Prostate gland (tissue), 2 donors: ENCODE measurements around the gene RAI1. TPM values are rescaled to one million over a fixed set of nuclear protein-coding genes. Genes with fewer than 3 reads are reported as not detected.
"Not testable (repeated sequence)": the region's sequence is repeated elsewhere in the genome, so short reads cannot be mapped to it uniquely, and the experiment has no call there.

Experiments
- DNase-seq: peaks from one replicate; pipeline ENCODE4 v3.0.0-alpha.2; 2019; ENCODE audit warnings: low spot score
- H3K27ac ChIP-seq, 2 donors: fragments of 200-600 bp; sonication (generic); 2 replicates each; pipeline ENCODE4 v1.5.1; 2017 to 2019
- H3K27me3 ChIP-seq: fragments of 200-600 bp; sonication (generic); replicated peaks from 2 replicates; pipeline ENCODE4 v1.5.1; 2019; ENCODE audit not compliant: insufficient read depth
- H3K36me3 ChIP-seq, 2 donors: fragments of 200-600 bp; sonication (generic); 1 replicate in 1 of 2; 2 replicates in 1 of 2; pipeline versions ENCODE4 v1.5.1 to v1.8.1; 2017 to 2019
- H3K4me1 ChIP-seq: fragments of 200-600 bp; sonication (generic); replicated peaks from 2 replicates; pipeline ENCODE4 v1.5.1; 2019
- H3K4me3 ChIP-seq, 2 donors: fragments of 200-600 bp; sonication (generic); 2 replicates each; pipeline ENCODE4 v1.5.1; 2017 to 2019
- H3K9me3 ChIP-seq: fragments of 200-600 bp; sonication (generic); 2 replicates; pipeline ENCODE4 v1.5.1; 2017
- POLR2A ChIP-seq: fragments of 450-650 bp; IDR thresholded peaks from one replicate; pipeline ENCODE4 v1.6.1; 2016; ENCODE audit warnings: antibody characterized with exemption, mild to moderate bottlenecking
- POLR2AphosphoS5 ChIP-seq: sonication (generic); formaldehyde crosslinking; IDR thresholded peaks from one replicate; pipeline ENCODE4 v1.6.1; 2017; ENCODE audit warnings: antibody characterized with exemption
- WGBS: methylation state at CpG from one replicate; pipeline ENCODE4 v1.1.5; 2018; 5-methylcytosine and 5-hydroxymethylcytosine counted together
- intact Hi-C: fragments of 100-400 bp; cut with DNase I; formaldehyde crosslinking; loops from one replicate; pipeline ENCODE4 v1.14.2; 2022
- total RNA-seq, 2 donors: library from RNA; depleted of rRNA; stranded (reverse); fragments of >200 nt; gene quantifications; one replicate each; pipeline ENCODE4 v1.1.0, GENCODE V29; 2016
- TF ChIP-seq, protein P1 (sequence below), 4 experiments: fragments of 200-600 bp in 2 of 4; fragments of 450-650 bp in 2 of 4; sonication (generic) in 2 of 4; IDR thresholded peaks; 1 replicate in 3 of 4; 2 replicates in 1 of 4; pipeline ENCODE4 v1.5.1; 2016 to 2019; ENCODE audit warnings: antibody characterized with exemption in 4 of 4, mild to moderate bottlenecking in 2 of 4, moderate library complexity in 2 of 4

RAI1 gene
- total RNA-seq, 2 donors from 2014 or later, result 69.2 to 71.0 TPM

- no peak overlapping the region for H3K4me3 ChIP-seq
- 56% methylated on average over 11 of the region's 11 CpGs for WGBS
- no peaks in the 10 kb centered on the region for H3K4me1 ChIP-seq
- TF ChIP-seq POLR2AphosphoS5 (no peak), POLR2A (no peak)
- TF ChIP-seq, protein P1, sequence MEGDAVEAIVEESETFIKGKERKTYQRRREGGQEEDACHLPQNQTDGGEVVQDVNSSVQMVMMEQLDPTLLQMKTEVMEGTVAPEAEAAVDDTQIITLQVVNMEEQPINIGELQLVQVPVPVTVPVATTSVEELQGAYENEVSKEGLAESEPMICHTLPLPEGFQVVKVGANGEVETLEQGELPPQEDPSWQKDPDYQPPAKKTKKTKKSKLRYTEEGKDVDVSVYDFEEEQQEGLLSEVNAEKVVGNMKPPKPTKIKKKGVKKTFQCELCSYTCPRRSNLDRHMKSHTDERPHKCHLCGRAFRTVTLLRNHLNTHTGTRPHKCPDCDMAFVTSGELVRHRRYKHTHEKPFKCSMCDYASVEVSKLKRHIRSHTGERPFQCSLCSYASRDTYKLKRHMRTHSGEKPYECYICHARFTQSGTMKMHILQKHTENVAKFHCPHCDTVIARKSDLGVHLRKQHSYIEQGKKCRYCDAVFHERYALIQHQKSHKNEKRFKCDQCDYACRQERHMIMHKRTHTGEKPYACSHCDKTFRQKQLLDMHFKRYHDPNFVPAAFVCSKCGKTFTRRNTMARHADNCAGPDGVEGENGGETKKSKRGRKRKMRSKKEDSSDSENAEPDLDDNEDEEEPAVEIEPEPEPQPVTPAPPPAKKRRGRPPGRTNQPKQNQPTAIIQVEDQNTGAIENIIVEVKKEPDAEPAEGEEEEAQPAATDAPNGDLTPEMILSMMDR (IDR thresholded peaks at IDR 0.05), result no peak
- H3K27ac ChIP-seq, result no peak overlapping the region
- H3K9me3 ChIP-seq, result no peaks in the 10 kb centered on the region
- intact Hi-C loops, result no loop called here
- no peak for DNase-seq
- no peaks in the 10 kb centered on the region for H3K36me3 ChIP-seq
- H3K27me3 ChIP-seq, result no peaks in the 10 kb centered on the region
Observed at GRCh38 chr17:17675925-17676534, 5.2 kb upstream of the RAI1 start.

GRCh38 chr17:17676752-17677151, 4.5 kb upstream of the RAI1 start:
- intact Hi-C loops, result no loop called here
- H3K27me3 ChIP-seq, result no peaks in the 10 kb centered on the region
- H3K36me3 ChIP-seq, result no peaks in the 10 kb centered on the region

GRCh38 chr17:17677299-17678040, 3.8 kb upstream of the RAI1 start:
- WGBS, result 89% methylated on average over 2 of the region's 2 CpGs
- Histone ChIP-seq H3K27me3 (no peaks in the 10 kb centered on the region), H3K36me3 (no peaks in the 10 kb centered on the region), H3K27ac (no peak overlapping the region), H3K4me1 (no peaks in the 10 kb centered on the region), H3K9me3 (no peaks in the 10 kb centered on the region), H3K4me3 (no peak overlapping the region)
- intact Hi-C loops, result no loop called here
- no peak for DNase-seq
- TF ChIP-seq, protein P1 (IDR thresholded peaks at IDR 0.05), result no peak
- TF ChIP-seq POLR2A, result no peak

More at GRCh38 chr17:17676752-17677151, 4.5 kb upstream of the RAI1 start:
- no peak for TF ChIP-seq POLR2A
- TF ChIP-seq POLR2AphosphoS5, result no peak
- TF ChIP-seq, protein P1 (IDR thresholded peaks at IDR 0.05), result no peak
- 95% methylated on average over 6 of the region's 6 CpGs for WGBS
- Histone ChIP-seq H3K9me3 (no peaks in the 10 kb centered on the region), H3K4me3 (no peak overlapping the region), H3K4me1 (no peaks in the 10 kb centered on the region), H3K27ac (no peak overlapping the region)
- DNase-seq, result no peak

- DNase-seq, intact Hi-C loops, H3K36me3 ChIP-seq, H3K9me3 ChIP-seq, H3K4me1 ChIP-seq, H3K4me3 ChIP-seq, H3K27ac ChIP-seq, H3K27me3 ChIP-seq: not testable (repeated sequence)
- WGBS, result 84% methylated on average over 5 of the region's 5 CpGs
Observed at GRCh38 chr17:17678063-17678699, 3.1 kb upstream of the RAI1 start.

- intact Hi-C loops, result no loop called here
Observed at GRCh38 chr17:17679243-17679642, 2.0 kb upstream of the RAI1 start.

More at GRCh38 chr17:17679243-17679642, 2.0 kb upstream of the RAI1 start:
- no peak overlapping the region for H3K4me3 ChIP-seq
- H3K36me3 ChIP-seq, result no peaks in the 10 kb centered on the region
- no peak overlapping the region for H3K27ac ChIP-seq
- TF ChIP-seq POLR2A, result no peak
- no peak for TF ChIP-seq POLR2AphosphoS5
- TF ChIP-seq, protein P1 (IDR thresholded peaks at IDR 0.05), result no peak
- no peaks in the 10 kb centered on the region for H3K27me3 ChIP-seq
- 97% methylated on average over 6 of the region's 6 CpGs for WGBS
- DNase-seq, result no peak
- H3K9me3 ChIP-seq, result no peaks in the 10 kb centered on the region
- peaks cover 13% of the 10 kb centered on the region for H3K4me1 ChIP-seq
